Trophoblast cell (in vitro differentiated cells and primary cell): ENCODE results near the gene C17orf50.

Source experiments
- DNase-seq, 2 donors: peaks; one replicate each; pipeline ENCODE4 v3.0.0-alpha.2; 2016
- H2AFZ ChIP-seq: 2 replicates; pipeline ENCODE4 v1.6.1; 2013; ENCODE audit warnings: low read length, moderate library complexity, mild to moderate bottlenecking; ENCODE audit not compliant: insufficient read depth, poor library complexity
- H2AK5ac ChIP-seq: 2 replicates; pipeline ENCODE4 v1.6.1; 2013; ENCODE audit warnings: mild to moderate bottlenecking, low read length
- H2BK120ac ChIP-seq: 2 replicates; pipeline ENCODE4 v1.6.1; 2013; ENCODE audit warnings: low read length, mild to moderate bottlenecking, moderate library complexity; ENCODE audit not compliant: insufficient read depth, poor library complexity
- H2BK12ac ChIP-seq: 2 replicates; pipeline ENCODE4 v1.6.1; 2013; ENCODE audit warnings: mild to moderate bottlenecking, low read length, moderate library complexity
- H2BK5ac ChIP-seq: 2 replicates; pipeline ENCODE4 v1.6.1; 2013; ENCODE audit warnings: low read length, low read depth, moderate library complexity, mild to moderate bottlenecking; ENCODE audit not compliant: poor library complexity
- H3K14ac ChIP-seq: 2 replicates; pipeline ENCODE4 v1.6.1; 2013; ENCODE audit warnings: mild to moderate bottlenecking, low read length
- H3K18ac ChIP-seq: 2 replicates; pipeline ENCODE4 v1.6.1; 2013; ENCODE audit warnings: mild to moderate bottlenecking, low read length
- H3K23ac ChIP-seq: 2 replicates; pipeline ENCODE4 v1.6.1; 2013; ENCODE audit warnings: low read length
- H3K27ac ChIP-seq: 2 replicates; pipeline ENCODE4 v1.5.1; 2013; ENCODE audit warnings: low read depth, mild to moderate bottlenecking, inconsistent platforms, low read length, moderate library complexity
- H3K27me3 ChIP-seq: 2 replicates; pipeline ENCODE4 v1.6.1; 2013; ENCODE audit warnings: inconsistent platforms, mild to moderate bottlenecking, low read length, moderate library complexity; ENCODE audit not compliant: insufficient read depth
- H3K36me3 ChIP-seq, 2 experiments: 1 replicate in 1 of 2; 2 replicates in 1 of 2; pipeline ENCODE4 v1.6.1; 2013; ENCODE audit warnings: low read length in 2 of 2, mild to moderate bottlenecking in 2 of 2, moderate library complexity in 1 of 2; ENCODE audit not compliant: insufficient read depth in 2 of 2, control insufficient read depth in 1 of 2
- H3K4ac ChIP-seq: 2 replicates; pipeline ENCODE4 v1.6.1; 2013; ENCODE audit warnings: low read depth, mild to moderate bottlenecking, low read length, moderate library complexity
- H3K4me1 ChIP-seq, 2 experiments: 1 replicate in 1 of 2; 2 replicates in 1 of 2; pipeline ENCODE4 v1.6.1; 2013; ENCODE audit warnings: low read length in 2 of 2, mild to moderate bottlenecking in 2 of 2, moderate library complexity in 1 of 2; ENCODE audit not compliant: insufficient read depth in 2 of 2, control insufficient read depth in 1 of 2
- H3K4me2 ChIP-seq: 2 replicates; pipeline ENCODE4 v1.6.1; 2013; ENCODE audit warnings: inconsistent platforms, mild to moderate bottlenecking, low read length, moderate library complexity
- H3K4me3 ChIP-seq: 2 replicates; pipeline ENCODE4 v1.5.1; 2013; ENCODE audit warnings: mild to moderate bottlenecking, low read depth, low read length, inconsistent platforms
- H3K79me1 ChIP-seq: one replicate; pipeline ENCODE4 v1.6.1; 2013; ENCODE audit warnings: low read length
- H3K79me2 ChIP-seq: 2 replicates; pipeline ENCODE4 v1.6.1; 2013; ENCODE audit warnings: low read length, mild to moderate bottlenecking; ENCODE audit not compliant: control insufficient read depth, insufficient read depth, poor library complexity
- H3K9ac ChIP-seq: 2 replicates; pipeline ENCODE4 v1.6.1; 2013; ENCODE audit warnings: mild to moderate bottlenecking, low read length
- H3K9me3 ChIP-seq: 2 replicates; pipeline ENCODE4 v1.6.1; 2013; ENCODE audit warnings: low read depth, mild to moderate bottlenecking, control low read depth, inconsistent platforms, low read length; ENCODE audit not compliant: insufficient read depth
- H4K12ac ChIP-seq: 2 replicates; pipeline ENCODE4 v1.6.1; 2013; ENCODE audit warnings: low read depth, mild to moderate bottlenecking, low read length, moderate library complexity
- H4K8ac ChIP-seq: 2 replicates; pipeline ENCODE4 v1.6.1; 2013; ENCODE audit warnings: low read depth, mild to moderate bottlenecking, low read length, moderate library complexity
- H4K91ac ChIP-seq: one replicate; pipeline ENCODE4 v1.6.1; 2013; ENCODE audit warnings: low read depth, mild to moderate bottlenecking, low read length, moderate library complexity
- WGBS: extraction: QIAGEN DNeasy Blood & Tissue Kit; methylation state at CpG from one replicate; pipeline ENCODE4 v1.1.7; 2013; ENCODE audit warnings: missing lambda C conversion rate; ENCODE audit not compliant: insufficient read length, insufficient coverage; ENCODE audit errors: extremely low coverage; 5-methylcytosine and 5-hydroxymethylcytosine counted together

The C17orf50 gene

GRCh38 chr17:35745749-35746320 is 14.9 kb upstream of the C17orf50 start:
- Histone ChIP-seq H3K79me2 (no peaks in the 10 kb centered on the region), H2BK12ac (no peak overlapping the region), H3K9ac (no peak overlapping the region), H2BK120ac (no peak overlapping the region), H3K27ac (no peak overlapping the region), H3K9me3 (peaks cover 6% of the 10 kb centered on the region), H2AK5ac (no peak overlapping the region), H2BK5ac (no peak overlapping the region), H3K4me3 (no peak overlapping the region), H3K79me1 (no peaks in the 10 kb centered on the region), H3K4ac (no peak overlapping the region), H2AFZ (no peak overlapping the region), H4K8ac (no peak overlapping the region), H4K91ac (no peak overlapping the region), H3K23ac (no peak overlapping the region), H3K4me2 (no peak overlapping the region), H3K18ac (no peak overlapping the region), H3K27me3 (peaks cover 3% of the 10 kb centered on the region), H3K14ac (no peak overlapping the region), H3K36me3 (no peaks in the 10 kb centered on the region), H3K4me1 (peaks cover 5 to 8% of the 10 kb centered on the region in 2 experiments), H4K12ac (no peak overlapping the region)
- WGBS, result no CpG with 5 or more reads among the region's 15 CpGs
- DNase-seq, result no peak

DNA sequence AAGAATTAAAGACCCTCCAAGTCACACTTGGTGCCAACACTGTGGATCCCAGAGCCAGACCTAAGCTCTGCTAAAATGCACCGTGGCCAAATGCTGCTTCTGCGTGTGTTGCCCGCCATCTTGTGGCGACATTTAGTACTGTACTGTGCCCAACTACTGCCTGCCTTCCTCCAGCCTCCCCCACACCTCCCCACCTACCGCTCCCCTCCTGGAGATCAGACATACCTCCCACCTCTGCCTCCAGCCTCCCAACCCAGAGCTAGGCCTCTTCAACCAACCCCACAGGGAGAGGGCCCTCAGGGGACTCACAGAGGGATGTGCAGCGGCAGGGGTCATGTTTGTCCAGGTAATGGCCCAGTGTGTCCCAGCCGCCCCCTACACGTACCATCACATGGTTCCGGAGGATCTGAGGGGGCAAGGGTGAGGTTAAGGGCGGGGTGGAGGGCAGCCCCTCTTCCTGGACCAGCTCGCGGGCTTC is 13.1 kb upstream of the C17orf50 start:
- Histone ChIP-seq H4K8ac (no peak overlapping the region), H2BK12ac (no peak overlapping the region), H2AFZ (no peak overlapping the region), H3K9me3 (peaks cover 3% of the 10 kb centered on the region), H3K4me3 (no peak overlapping the region), H3K4me2 (no peak overlapping the region), H3K23ac (no peak overlapping the region), H3K27me3 (no peaks in the 10 kb centered on the region), H3K79me1 (no peaks in the 10 kb centered on the region), H2BK5ac (no peak overlapping the region), H2BK120ac (no peak overlapping the region), H4K12ac (no peak overlapping the region), H3K4ac (no peak overlapping the region), H3K79me2 (no peaks in the 10 kb centered on the region), H2AK5ac (no peak overlapping the region), H3K18ac (no peak overlapping the region), H3K36me3 (no peaks in the 10 kb centered on the region), H3K4me1 (peaks cover 5% of the 10 kb centered on the region in 2 experiments), H4K91ac (no peak overlapping the region), H3K9ac (no peak overlapping the region), H3K27ac (no peak overlapping the region), H3K14ac (no peak overlapping the region)
- DNase-seq, result peak; percentile 62 to 86
- no CpG with 5 or more reads among the region's 12 CpGs for WGBS

- no peak overlapping the region for H4K12ac ChIP-seq
- no peak overlapping the region for H4K91ac ChIP-seq
- peaks cover 3% of the 10 kb centered on the region for H3K9me3 ChIP-seq
- no peak overlapping the region for H2BK120ac ChIP-seq
- no peak for DNase-seq
- H3K36me3 ChIP-seq, result no peaks in the 10 kb centered on the region
- H3K27me3 ChIP-seq, result no peaks in the 10 kb centered on the region
- no peak overlapping the region for H3K23ac ChIP-seq
- no peak overlapping the region for H2BK12ac ChIP-seq
- H3K4ac ChIP-seq, result no peak overlapping the region
- no peak overlapping the region for H3K4me2 ChIP-seq
- peaks cover 5% of the 10 kb centered on the region in 2 experiments for H3K4me1 ChIP-seq
- WGBS, result no CpG with 5 or more reads among the region's 4 CpGs
- H3K4me3 ChIP-seq, result no peak overlapping the region
- H3K79me2 ChIP-seq, result no peaks in the 10 kb centered on the region
- H3K14ac ChIP-seq, result no peak overlapping the region
- no peak overlapping the region for H3K9ac ChIP-seq
- H2BK5ac ChIP-seq, result no peak overlapping the region
- no peak overlapping the region for H4K8ac ChIP-seq
- H3K79me1 ChIP-seq, result no peaks in the 10 kb centered on the region
- H2AK5ac ChIP-seq, result no peak overlapping the region
- no peak overlapping the region for H2AFZ ChIP-seq
- H3K27ac ChIP-seq, result no peak overlapping the region
- no peak overlapping the region for H3K18ac ChIP-seq
These were observed 12.3 kb upstream of the C17orf50 start for GRCh38 chr17:35748341-35748841.

DNA sequence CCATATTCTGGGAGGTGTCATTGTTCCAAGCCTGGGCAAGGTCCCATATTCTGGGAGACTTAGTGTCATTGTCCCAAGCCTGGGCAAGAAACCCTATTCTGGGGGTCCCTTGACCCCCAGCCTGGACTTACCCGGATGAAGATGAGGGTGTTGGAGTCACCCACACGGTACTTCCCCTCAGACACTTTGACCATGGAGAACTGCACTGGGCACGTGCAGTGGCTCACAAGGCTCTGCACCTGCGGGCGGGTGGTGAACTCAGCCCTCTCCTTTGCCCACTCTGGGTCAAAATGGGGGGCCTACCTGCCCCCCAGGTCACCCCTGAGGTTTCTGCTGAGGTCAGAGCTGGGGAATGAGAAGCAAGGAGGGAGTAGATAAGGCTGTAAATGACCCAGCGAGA is 11.7 kb upstream of the C17orf50 start:
- Histone ChIP-seq H3K79me2 (no peaks in the 10 kb centered on the region), H3K27me3 (no peaks in the 10 kb centered on the region), H3K4me2 (no peak overlapping the region), H2AFZ (no peak overlapping the region), H3K4me1 (peaks cover 5% of the 10 kb centered on the region in 2 experiments), H2AK5ac (no peak overlapping the region), H3K79me1 (no peaks in the 10 kb centered on the region), H3K36me3 (no peaks in the 10 kb centered on the region), H3K14ac (no peak overlapping the region), H3K4me3 (no peak overlapping the region), H4K12ac (no peak overlapping the region), H3K9me3 (peaks cover 3% of the 10 kb centered on the region), H4K8ac (no peak overlapping the region), H2BK12ac (no peak overlapping the region), H3K4ac (no peak overlapping the region), H2BK120ac (no peak overlapping the region), H3K27ac (no peak overlapping the region), H3K18ac (no peak overlapping the region), H3K23ac (no peak overlapping the region), H3K9ac (no peak overlapping the region), H2BK5ac (no peak overlapping the region), H4K91ac (no peak overlapping the region)
- no CpG with 5 or more reads among the region's 6 CpGs for WGBS
- DNase-seq, result no peak
